DND-41 (cell line): ENCODE data around the gene RABGGTA.

ENCODE experiments used
- ATAC-seq: fragments of 200-7000 bp; cut with Tn5 transposase; 3 replicates; pipeline ENCODE4 v1.9.1; 2021; ENCODE audit warnings: low read depth; ENCODE audit not compliant: insufficient read depth
- DNase-seq: peaks from one replicate; pipeline ENCODE4 v3.0.0-alpha.2; 2020
- H2AFZ ChIP-seq: 2 replicates; pipeline ENCODE4 v1.6.0; 2012; ENCODE audit warnings: low read depth, low read length
- H3K27ac ChIP-seq: 2 replicates; pipeline ENCODE4 v1.5.1; 2012; ENCODE audit warnings: low read length, inconsistent platforms
- H3K27me3 ChIP-seq: fragments of 200-600 bp; sonication (generic); 2 replicates; pipeline ENCODE4 v1.6.0; 2012; ENCODE audit warnings: low read length, mild to moderate bottlenecking, inconsistent platforms; ENCODE audit not compliant: insufficient read depth, poor library complexity
- H3K36me3 ChIP-seq: 2 replicates; pipeline ENCODE4 v1.5.1; 2012; ENCODE audit warnings: low read length, inconsistent platforms; ENCODE audit not compliant: insufficient read depth
- H3K4me1 ChIP-seq: 2 replicates; pipeline ENCODE4 v1.5.1; 2012; ENCODE audit warnings: mild to moderate bottlenecking, low read length; ENCODE audit not compliant: insufficient read depth
- H3K4me2 ChIP-seq: 2 replicates; pipeline ENCODE4 v1.6.0; 2012; ENCODE audit warnings: mild to moderate bottlenecking, moderate library complexity, low read length, inconsistent platforms; ENCODE audit not compliant: insufficient read depth
- H3K4me3 ChIP-seq, 2 experiments: fragments of 200-600 bp in 1 of 2; shearing (Covaris generic) in 1 of 2; 2 replicates each; pipeline ENCODE4 v1.5.1; 2012 to 2016; ENCODE audit warnings: inconsistent platforms in 2 of 2, low read length in 2 of 2, mild to moderate bottlenecking in 2 of 2, low read depth in 1 of 2, moderate library complexity in 1 of 2
- H3K79me2 ChIP-seq: 2 replicates; pipeline ENCODE4 v1.6.0; 2012; ENCODE audit warnings: low read length, inconsistent platforms; ENCODE audit not compliant: insufficient read depth
- H3K9ac ChIP-seq: 2 replicates; pipeline ENCODE4 v1.6.0; 2012; ENCODE audit warnings: low read depth, mild to moderate bottlenecking, inconsistent platforms, low read length, moderate library complexity
- H3K9me3 ChIP-seq: 2 replicates; pipeline ENCODE4 v1.5.1; 2012; ENCODE audit warnings: low read length, moderate library complexity, mild to moderate bottlenecking, inconsistent platforms; ENCODE audit not compliant: insufficient read depth, severe bottlenecking
- H4K20me1 ChIP-seq: 2 replicates; pipeline ENCODE4 v1.6.0; 2012; ENCODE audit warnings: low read length; ENCODE audit not compliant: insufficient read depth
- CTCF ChIP-seq: IDR thresholded peaks from 2 replicates; pipeline ENCODE4 v1.5.1; 2012; ENCODE audit warnings: borderline replicate concordance, low read length, moderate library complexity, mild to moderate bottlenecking; ENCODE audit not compliant: poor library complexity, severe bottlenecking; ENCODE audit errors: extremely low read depth
- EZH2 ChIP-seq: IDR thresholded peaks from 3 replicates; pipeline ENCODE4 v1.6.1; 2012; ENCODE audit warnings: borderline replicate concordance, low read depth, mild to moderate bottlenecking, moderate library complexity, low read length, inconsistent platforms; ENCODE audit not compliant: severe bottlenecking

The RABGGTA gene

GRCh38 chr14:24315807-24316596, 44.6 kb upstream of the RABGGTA start:
- no peaks in the 10 kb centered on the region for H4K20me1 ChIP-seq
- H3K36me3 ChIP-seq = no peaks in the 10 kb centered on the region; the same call in 1 of the 2 replicates
- H3K4me3 ChIP-seq = no peak overlapping the region
- no peak overlapping the region for H3K27ac ChIP-seq
- H3K27me3 ChIP-seq = no peaks in the 10 kb centered on the region
- no peaks in the 10 kb centered on the region for H3K9me3 ChIP-seq
- no peak for ATAC-seq
- H3K4me2 ChIP-seq = no peak overlapping the region
- no peak overlapping the region for H2AFZ ChIP-seq
- H3K9ac ChIP-seq = no peak overlapping the region
- no peaks in the 10 kb centered on the region for H3K4me1 ChIP-seq
- TF ChIP-seq CTCF (no peak), EZH2 (no peak)
- DNase-seq = no peak
- H3K79me2 ChIP-seq = no peaks in the 10 kb centered on the region

DNA sequence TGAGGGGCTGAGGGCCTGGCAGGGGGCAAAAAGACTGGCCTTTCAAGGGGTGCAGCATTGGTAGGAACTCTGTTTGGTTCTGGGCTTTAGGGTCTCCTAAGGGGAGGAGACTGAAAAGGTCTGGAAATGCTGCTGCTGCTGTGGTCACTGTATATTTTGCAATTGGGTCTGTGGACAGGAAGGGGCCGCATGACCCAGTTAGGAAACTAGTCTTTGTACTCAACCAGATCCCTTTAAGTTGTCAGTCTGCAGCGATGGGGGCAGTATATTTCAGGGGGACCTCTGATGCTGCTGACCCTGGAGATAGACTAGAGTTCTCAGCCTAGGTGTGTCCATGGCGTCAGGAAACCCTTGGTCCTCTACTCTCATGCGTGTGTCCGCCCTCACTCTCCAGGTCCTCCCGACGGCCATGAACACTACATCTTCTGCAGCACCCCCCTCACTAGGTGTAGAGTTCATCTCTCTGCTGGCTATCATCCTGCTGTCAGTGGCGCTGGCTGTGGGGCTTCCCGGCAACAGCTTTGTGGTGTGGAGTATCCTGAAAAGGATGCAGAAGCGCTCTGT, 43.9 kb upstream of the RABGGTA start:
- no peaks in the 10 kb centered on the region for H4K20me1 ChIP-seq
- TF ChIP-seq CTCF (no peak), EZH2 (no peak)
- no peak overlapping the region for H3K9ac ChIP-seq
- ATAC-seq (no peak), DNase-seq (no peak)
- H3K27ac ChIP-seq = no peak overlapping the region
- H3K9me3 ChIP-seq = no peaks in the 10 kb centered on the region
- no peaks in the 10 kb centered on the region for H3K79me2 ChIP-seq
- no peak overlapping the region for H3K4me3 ChIP-seq
- no peak overlapping the region for H2AFZ ChIP-seq
- H3K4me1 ChIP-seq = no peaks in the 10 kb centered on the region
- peaks cover 3% of the 10 kb centered on the region for H3K36me3 ChIP-seq
- H3K4me2 ChIP-seq = no peak overlapping the region
- no peaks in the 10 kb centered on the region for H3K27me3 ChIP-seq

DNA sequence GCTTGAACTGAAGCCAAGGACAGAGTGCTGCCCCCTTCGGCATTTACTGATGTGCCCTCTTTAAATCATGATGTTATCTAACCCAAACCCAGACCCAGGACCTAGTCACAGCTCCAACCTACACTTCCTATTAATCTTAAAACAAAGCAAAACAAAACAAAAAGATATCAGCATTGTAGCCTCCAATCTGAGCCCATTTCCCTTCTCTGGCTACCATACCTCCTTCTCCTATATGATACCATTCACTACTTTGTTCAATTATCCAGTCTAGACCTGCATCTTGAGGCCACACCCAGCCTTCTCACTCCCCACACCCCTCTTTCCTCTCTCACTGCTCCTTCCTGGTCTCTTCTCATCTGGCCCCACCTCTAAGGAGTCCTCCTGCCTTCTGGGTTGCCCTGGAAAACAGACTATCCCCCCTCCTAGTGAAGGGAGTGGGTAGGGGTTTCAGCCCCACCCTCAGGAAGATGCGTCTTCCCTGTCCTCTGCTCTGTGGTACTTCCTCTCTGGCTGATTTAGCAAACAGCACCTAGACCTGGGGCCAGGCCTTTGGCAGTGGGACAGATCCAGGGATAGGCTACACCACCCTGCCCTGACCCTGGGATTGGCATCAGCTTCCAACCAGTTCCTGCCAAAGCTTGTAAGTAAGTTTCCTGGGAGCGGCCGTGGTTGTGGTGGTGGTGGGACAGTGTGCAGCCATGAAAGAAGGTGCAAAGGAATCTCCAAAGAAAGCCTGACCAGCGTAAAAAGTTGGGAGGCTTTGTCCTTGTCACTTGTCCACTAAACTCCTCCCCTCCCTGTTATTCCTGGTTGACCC, 43.2 kb upstream of the RABGGTA start:
- Histone ChIP-seq H3K4me2 (no peak overlapping the region), H3K27me3 (no peaks in the 10 kb centered on the region), H3K79me2 (no peaks in the 10 kb centered on the region), H2AFZ (no peak overlapping the region), H3K4me1 (no peaks in the 10 kb centered on the region), H3K27ac (no peak overlapping the region), H4K20me1 (no peaks in the 10 kb centered on the region), H3K9ac (no peak overlapping the region), H3K4me3 (no peak overlapping the region), H3K9me3 (no peaks in the 10 kb centered on the region), H3K36me3 (peaks cover 10% of the 10 kb centered on the region)
- TF ChIP-seq CTCF = no peak
- ATAC-seq (no peak), DNase-seq (no peak)
